ENCODE results near the gene SYCE3. TPM values are rescaled to one million over a fixed set of nuclear protein-coding genes. Genes with fewer than 3 reads are reported as not detected.

SYCE3 gene
- total RNA-seq, 1 experiment from 2014 or later, result not detected

DNA sequence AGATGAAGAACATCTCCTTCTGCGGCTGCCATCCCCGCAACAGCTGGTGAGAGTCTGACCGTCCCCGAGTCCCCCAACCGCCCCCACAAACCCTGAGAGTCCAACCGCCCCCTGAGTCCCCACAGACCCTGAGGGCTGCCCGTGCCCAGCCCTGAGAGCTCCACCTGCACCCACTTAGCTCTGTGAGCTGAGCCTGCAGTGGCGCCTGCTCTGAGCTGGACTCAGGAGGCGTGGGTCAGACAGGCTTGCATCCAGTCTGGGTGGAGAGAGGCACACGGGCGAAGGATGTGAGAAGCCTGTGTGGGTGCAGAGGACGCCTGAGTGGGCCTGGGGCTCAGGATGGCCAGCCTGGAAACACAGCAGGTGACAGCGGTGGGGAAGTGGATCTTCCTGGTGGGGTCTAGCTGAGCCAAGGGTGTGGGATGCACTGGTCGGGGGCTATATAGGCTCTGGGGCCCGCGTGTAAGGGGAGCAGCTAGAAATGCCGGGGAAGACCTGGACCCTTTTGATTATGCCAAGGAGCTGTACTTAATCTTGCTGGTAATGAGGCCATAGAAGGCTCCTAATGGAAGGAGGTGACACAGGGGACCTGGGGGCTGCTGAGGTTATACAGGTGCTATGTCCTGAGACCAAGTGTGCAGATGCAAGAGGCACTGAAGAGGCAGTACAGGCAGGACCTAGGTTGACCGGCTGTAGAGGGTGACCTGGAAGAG lies 44.4 kb upstream of the SYCE3 start:
- CTCF ChIA-PET, result no interaction called here
- BruUV-seq (replicated peaks), result no TSS peak
- no peak overlapping the region for H3K27ac Mint-ChIP-seq (ENCODE audit: unreplicated experiment)
- TF ChIP-seq, protein P1, sequence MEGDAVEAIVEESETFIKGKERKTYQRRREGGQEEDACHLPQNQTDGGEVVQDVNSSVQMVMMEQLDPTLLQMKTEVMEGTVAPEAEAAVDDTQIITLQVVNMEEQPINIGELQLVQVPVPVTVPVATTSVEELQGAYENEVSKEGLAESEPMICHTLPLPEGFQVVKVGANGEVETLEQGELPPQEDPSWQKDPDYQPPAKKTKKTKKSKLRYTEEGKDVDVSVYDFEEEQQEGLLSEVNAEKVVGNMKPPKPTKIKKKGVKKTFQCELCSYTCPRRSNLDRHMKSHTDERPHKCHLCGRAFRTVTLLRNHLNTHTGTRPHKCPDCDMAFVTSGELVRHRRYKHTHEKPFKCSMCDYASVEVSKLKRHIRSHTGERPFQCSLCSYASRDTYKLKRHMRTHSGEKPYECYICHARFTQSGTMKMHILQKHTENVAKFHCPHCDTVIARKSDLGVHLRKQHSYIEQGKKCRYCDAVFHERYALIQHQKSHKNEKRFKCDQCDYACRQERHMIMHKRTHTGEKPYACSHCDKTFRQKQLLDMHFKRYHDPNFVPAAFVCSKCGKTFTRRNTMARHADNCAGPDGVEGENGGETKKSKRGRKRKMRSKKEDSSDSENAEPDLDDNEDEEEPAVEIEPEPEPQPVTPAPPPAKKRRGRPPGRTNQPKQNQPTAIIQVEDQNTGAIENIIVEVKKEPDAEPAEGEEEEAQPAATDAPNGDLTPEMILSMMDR (IDR thresholded peaks at IDR 0.05; ENCODE audit: unreplicated experiment), result no peak
- intact Hi-C loops (cut with micrococcal nuclease; ENCODE audit: unreplicated experiment), result no loop called here
- no peak overlapping the region for H3K4me3 Mint-ChIP-seq (ENCODE audit: low read depth, unreplicated experiment)
- H3K4me1 Mint-ChIP-seq (ENCODE audit: low read depth, unreplicated experiment), result no peaks in the 10 kb centered on the region
- peaks cover 72% of the 10 kb centered on the region for H3K27me3 Mint-ChIP-seq (ENCODE audit: unreplicated experiment)
- DNase-seq, result no peak
- peaks cover 3% of the 10 kb centered on the region for H3K36me3 Mint-ChIP-seq (ENCODE audit: insufficient read depth, unreplicated experiment)
- no peaks in the 10 kb centered on the region for H3K9me3 Mint-ChIP-seq (ENCODE audit: low read depth, unreplicated experiment)

DNA sequence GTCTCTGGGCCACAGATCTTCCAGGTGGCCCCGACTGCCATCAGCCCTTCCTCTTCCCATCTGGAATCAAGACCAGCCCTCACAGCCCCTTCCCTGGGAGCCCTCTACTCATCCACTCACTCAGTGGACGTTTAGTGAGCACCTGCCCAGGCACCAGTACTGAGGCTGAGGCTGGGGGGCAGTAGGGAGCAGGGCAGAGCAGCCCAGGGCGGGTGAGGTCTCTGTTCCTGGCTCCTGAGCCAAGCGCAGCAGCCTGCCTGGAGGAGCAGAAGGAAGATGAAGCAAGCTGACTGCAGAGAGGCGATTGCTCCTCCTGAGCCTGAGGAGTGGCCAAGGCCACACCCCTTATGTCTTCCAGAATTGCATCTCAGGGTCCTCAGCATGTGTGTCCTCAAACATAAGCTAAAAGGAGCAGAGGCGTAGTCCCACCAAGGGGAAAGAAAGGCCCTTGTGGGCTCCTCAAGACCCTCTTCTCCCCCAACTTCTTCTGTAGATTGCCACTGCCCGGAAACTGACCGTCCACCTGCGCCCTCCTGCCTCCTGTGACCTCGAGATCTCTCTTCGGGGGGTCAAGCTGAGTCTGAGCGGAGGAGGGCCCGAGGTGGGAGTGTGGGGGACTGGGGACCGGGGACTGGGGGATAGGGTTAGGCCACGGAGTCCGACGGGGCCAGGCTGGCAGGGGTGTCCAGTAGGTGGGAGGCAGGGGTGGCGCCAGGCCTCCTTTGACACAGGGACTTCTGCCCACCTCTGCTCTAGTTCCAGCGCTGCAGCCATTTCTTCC lies 43.6 kb upstream of the SYCE3 start:
- H3K27me3 Mint-ChIP-seq (ENCODE audit: unreplicated experiment), result peaks cover 77% of the 10 kb centered on the region

DNA sequence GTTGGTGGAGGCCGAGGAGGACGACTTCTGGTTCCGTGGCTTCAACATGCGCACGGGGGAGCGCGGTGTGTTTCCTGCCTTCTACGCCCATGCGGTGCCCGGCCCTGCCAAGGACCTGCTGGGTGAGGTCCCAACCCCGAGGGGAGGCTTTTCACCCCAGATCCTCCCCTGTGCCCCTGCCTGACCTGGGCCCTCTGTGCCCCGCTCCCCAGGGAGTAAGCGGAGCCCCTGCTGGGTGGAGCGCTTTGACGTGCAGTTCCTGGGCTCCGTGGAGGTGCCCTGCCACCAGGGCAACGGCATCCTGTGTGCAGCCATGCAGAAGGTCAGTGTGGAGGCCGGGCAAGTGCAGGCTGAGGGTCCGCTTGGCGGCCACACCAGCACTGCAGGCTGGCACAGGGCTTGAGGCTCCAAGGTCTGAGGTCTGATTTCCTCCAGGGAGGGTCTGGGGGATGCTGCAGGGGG lies 42.9 kb upstream of the SYCE3 start:
- H3K9me3 Mint-ChIP-seq (ENCODE audit: low read depth, unreplicated experiment), result no peaks in the 10 kb centered on the region
- BruUV-seq (replicated peaks), result no TSS peak
- CTCF ChIA-PET, result interaction anchor here (0.6 kb wide), 1 partner anchor 71 kb away, joined by 5 read pairs; no protein-coding TSS in a partner anchor
- DNase-seq, result no peak
- no peak overlapping the region for H3K4me3 Mint-ChIP-seq (ENCODE audit: low read depth, unreplicated experiment)
- H3K27ac Mint-ChIP-seq (ENCODE audit: unreplicated experiment), result no peak overlapping the region
- H3K4me1 Mint-ChIP-seq (ENCODE audit: low read depth, unreplicated experiment), result no peaks in the 10 kb centered on the region
- H3K27me3 Mint-ChIP-seq (ENCODE audit: unreplicated experiment), result peaks cover 74% of the 10 kb centered on the region
- intact Hi-C loops (cut with micrococcal nuclease; ENCODE audit: unreplicated experiment), result no loop called here
- peaks cover 9% of the 10 kb centered on the region for H3K36me3 Mint-ChIP-seq (ENCODE audit: insufficient read depth, unreplicated experiment)
- TF ChIP-seq, protein P1 (IDR thresholded peaks at IDR 0.05; ENCODE audit: unreplicated experiment), result no peak

More for the DNA sequence above, 43.6 kb upstream of the SYCE3 start:
- BruUV-seq (replicated peaks), result no TSS peak
- H3K9me3 Mint-ChIP-seq (ENCODE audit: low read depth, unreplicated experiment), result no peaks in the 10 kb centered on the region
- no peak for DNase-seq
- TF ChIP-seq, protein P1 (IDR thresholded peaks at IDR 0.05; ENCODE audit: unreplicated experiment), result peak; percentile 29
- H3K27ac Mint-ChIP-seq (ENCODE audit: unreplicated experiment), result no peak overlapping the region
- intact Hi-C loops (cut with micrococcal nuclease; ENCODE audit: unreplicated experiment), result no loop called here
- CTCF ChIA-PET, result interaction anchor here (0.6 kb wide), 1 partner anchor 72 kb away, joined by 5 read pairs; no protein-coding TSS in a partner anchor
- H3K4me3 Mint-ChIP-seq (ENCODE audit: low read depth, unreplicated experiment), result no peak overlapping the region
- no peaks in the 10 kb centered on the region for H3K4me1 Mint-ChIP-seq (ENCODE audit: low read depth, unreplicated experiment)
- peaks cover 9% of the 10 kb centered on the region for H3K36me3 Mint-ChIP-seq (ENCODE audit: insufficient read depth, unreplicated experiment)

DNA sequence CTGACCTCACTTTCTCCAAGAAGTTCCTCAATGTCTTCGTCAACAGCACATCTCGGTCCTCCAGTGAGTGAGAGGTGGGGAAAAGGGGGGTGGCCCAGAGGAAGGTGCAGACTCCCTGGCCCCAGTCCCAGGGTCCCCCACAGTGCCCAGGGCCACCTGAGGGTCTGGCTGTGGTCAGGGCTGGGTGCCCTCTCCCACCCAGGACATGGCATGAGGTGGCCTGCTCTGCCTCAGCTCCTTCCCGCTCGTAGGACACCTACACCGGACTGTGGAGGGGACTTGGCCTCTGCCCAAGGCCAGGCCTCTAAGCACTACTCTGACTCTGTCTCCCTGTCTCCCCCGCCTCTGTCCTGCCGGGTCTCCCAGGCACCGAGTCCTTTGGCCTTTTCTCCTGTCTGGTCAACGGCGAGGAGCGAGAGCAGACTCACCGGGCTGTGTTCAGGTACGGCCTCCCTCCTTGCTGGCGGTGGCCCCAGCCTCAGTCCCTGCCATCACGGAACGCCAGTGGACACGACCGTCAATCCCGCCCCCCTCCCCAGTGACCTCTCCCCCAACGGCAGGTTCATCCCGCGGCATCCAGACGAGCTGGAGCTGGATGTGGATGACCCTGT lies 42.4 kb upstream of the SYCE3 start:
- Mint-ChIP-seq H3K4me3 (ENCODE audit: low read depth, unreplicated experiment) (no peak overlapping the region), H3K9me3 (ENCODE audit: low read depth, unreplicated experiment) (no peaks in the 10 kb centered on the region), H3K27me3 (ENCODE audit: unreplicated experiment) (peaks cover 71% of the 10 kb centered on the region), H3K4me1 (ENCODE audit: low read depth, unreplicated experiment) (no peaks in the 10 kb centered on the region), H3K27ac (ENCODE audit: unreplicated experiment) (no peak overlapping the region), H3K36me3 (ENCODE audit: insufficient read depth, unreplicated experiment) (peaks cover 9% of the 10 kb centered on the region)
- DNase-seq, result no peak
- TF ChIP-seq, protein P1 (IDR thresholded peaks at IDR 0.05; ENCODE audit: unreplicated experiment), result no peak
- CTCF ChIA-PET, result no interaction called here
- BruUV-seq (replicated peaks), result no TSS peak
- intact Hi-C loops (cut with micrococcal nuclease; ENCODE audit: unreplicated experiment), result no loop called here

Measured in Calu3 (cell line).